Keratinocyte (primary cell): ENCODE data around the gene PLBD2. TPM values are rescaled to one million over a fixed set of nuclear protein-coding genes. Genes with fewer than 3 reads are reported as not detected.

Experiments used
- DNase-seq: peaks from one replicate; pipeline ENCODE4 v3.0.0-alpha.2; 2011; ENCODE audit warnings: low read depth, missing footprints, low spot score
- FAIRE-seq: peaks from 2 replicates; lab custom pipeline; 2011; peaks lifted over from hg19 to GRCh38; lab: Jason Lieb, UNC
- H2AFZ ChIP-seq: 2 replicates; pipeline ENCODE4 v1.6.0; 2012; ENCODE audit warnings: low read length, control low read depth, inconsistent platforms; ENCODE audit not compliant: control insufficient read depth
- H3K27ac ChIP-seq: 2 replicates; pipeline ENCODE4 v1.5.1; 2011; ENCODE audit warnings: low read length; ENCODE audit not compliant: control insufficient read depth, insufficient read depth
- H3K27me3 ChIP-seq: 3 replicates; pipeline ENCODE4 v1.6.0; 2011; ENCODE audit warnings: low read length; ENCODE audit not compliant: control insufficient read depth, insufficient read depth; ENCODE audit errors: extremely low read depth
- H3K36me3 ChIP-seq, 2 experiments: 2 replicates in 1 of 2; 3 replicates in 1 of 2; pipeline ENCODE4 v1.5.1; 2011; ENCODE audit warnings: low read length in 2 of 2, mild to moderate bottlenecking in 1 of 2; ENCODE audit not compliant: control insufficient read depth in 2 of 2, insufficient read depth in 2 of 2; ENCODE audit errors: extremely low read depth in 1 of 2
- H3K4me1 ChIP-seq: 3 replicates; pipeline ENCODE4 v1.5.1; 2011; ENCODE audit warnings: low read length; ENCODE audit not compliant: control insufficient read depth, insufficient read depth; ENCODE audit errors: extremely low read depth
- H3K4me2 ChIP-seq: 3 replicates; pipeline ENCODE4 v1.6.0; 2011; ENCODE audit warnings: low read depth, low read length; ENCODE audit not compliant: control insufficient read depth, insufficient read depth; ENCODE audit errors: extremely low read depth
- H3K4me3 ChIP-seq, 3 experiments: fragments of 200-600 bp in 1 of 3; sonication (generic) in 1 of 3; 2 replicates in 2 of 3; 3 replicates in 1 of 3; pipeline ENCODE4 v1.5.1; 2011 to 2016; ENCODE audit warnings: low read length in 3 of 3, mild to moderate bottlenecking in 3 of 3, control low read depth in 2 of 3, inconsistent platforms in 1 of 3, low read depth in 1 of 3, mixed read lengths in 1 of 3, mixed run types in 1 of 3, moderate library complexity in 1 of 3; ENCODE audit not compliant: control insufficient read depth in 2 of 3, insufficient read depth in 2 of 3; ENCODE audit errors: extremely low read depth in 1 of 3
- H3K79me2 ChIP-seq: 2 replicates; pipeline ENCODE4 v1.6.0; 2012; ENCODE audit warnings: low read length; ENCODE audit not compliant: control insufficient read depth, insufficient read depth
- H3K9ac ChIP-seq: 3 replicates; pipeline ENCODE4 v1.6.0; 2011; ENCODE audit warnings: low read length; ENCODE audit not compliant: control insufficient read depth, insufficient read depth; ENCODE audit errors: extremely low read depth
- H3K9me1 ChIP-seq: 3 replicates; pipeline ENCODE4 v1.6.0; 2011; ENCODE audit warnings: low read length; ENCODE audit not compliant: control insufficient read depth, insufficient read depth; ENCODE audit errors: extremely low read depth
- H3K9me3 ChIP-seq: 2 replicates; pipeline ENCODE4 v1.5.1; 2012; ENCODE audit warnings: low read depth, low read length; ENCODE audit not compliant: control insufficient read depth
- H4K20me1 ChIP-seq: 3 replicates; pipeline ENCODE4 v1.6.0; 2011; ENCODE audit warnings: low read length; ENCODE audit not compliant: control insufficient read depth, insufficient read depth; ENCODE audit errors: extremely low read depth
- CTCF ChIP-seq, 3 experiments: IDR thresholded peaks in 1 of 3; conservative IDR thresholded peaks in 1 of 3; optimal IDR thresholded peaks in 1 of 3; 2 replicates in 2 of 3; 3 replicates in 1 of 3; pipeline versions ENCODE3 to v1.5.1; 2011; ENCODE audit warnings: low read length in 3 of 3, mild to moderate bottlenecking in 3 of 3, moderate library complexity in 2 of 3, control low read depth in 1 of 3, inconsistent platforms in 1 of 3; ENCODE audit not compliant: insufficient read depth in 2 of 3; ENCODE audit errors: extremely low read depth in 1 of 3
- EZH2 ChIP-seq: IDR thresholded peaks from one replicate; pipeline ENCODE4 v1.6.1; 2012; ENCODE audit warnings: inconsistent platforms, mild to moderate bottlenecking, low read length, moderate library complexity
- dilution Hi-C: fragments of 300-500 bp; cut with MboI; formaldehyde crosslinking; loops from one replicate; pipeline ENCODE4 v1.7.0; 2020; ENCODE audit warnings: low sequenced_read_pairs; ENCODE audit not compliant: extremely low pct_ligation_motif_present
- polyA plus RNA-seq, 5 experiments: library from polyadenylated mRNA; depleted of rRNA in 3 of 5; stranded (reverse) in 3 of 5; stranded (forward) in 1 of 5; unstranded in 1 of 5; fragments of >200 nt; gene quantifications; 1 replicate in 1 of 5; 2 replicates in 3 of 5; 3 replicates in 1 of 5; pipeline versions ENCODE4 v1.2.1 to v1.2.3, GENCODE V29; 2011 to 2012; ENCODE audit warnings: missing spikeins in 2 of 5, low read depth in 1 of 5, low replicate concordance in 1 of 5

Gene PLBD2
- polyA plus RNA-seq, 1 donor (not counting 4 experiments of a cell fraction or from before 2014, with no cell fraction given) = 12.9 TPM

- dilution Hi-C loops = no loop called here
- H3K36me3 ChIP-seq = peaks cover 11 to 14% of the 10 kb centered on the region in 2 experiments
These were observed 15.6 kb downstream of the PLBD2 start for GRCh38 chr12:113373969-113374368.

DNA sequence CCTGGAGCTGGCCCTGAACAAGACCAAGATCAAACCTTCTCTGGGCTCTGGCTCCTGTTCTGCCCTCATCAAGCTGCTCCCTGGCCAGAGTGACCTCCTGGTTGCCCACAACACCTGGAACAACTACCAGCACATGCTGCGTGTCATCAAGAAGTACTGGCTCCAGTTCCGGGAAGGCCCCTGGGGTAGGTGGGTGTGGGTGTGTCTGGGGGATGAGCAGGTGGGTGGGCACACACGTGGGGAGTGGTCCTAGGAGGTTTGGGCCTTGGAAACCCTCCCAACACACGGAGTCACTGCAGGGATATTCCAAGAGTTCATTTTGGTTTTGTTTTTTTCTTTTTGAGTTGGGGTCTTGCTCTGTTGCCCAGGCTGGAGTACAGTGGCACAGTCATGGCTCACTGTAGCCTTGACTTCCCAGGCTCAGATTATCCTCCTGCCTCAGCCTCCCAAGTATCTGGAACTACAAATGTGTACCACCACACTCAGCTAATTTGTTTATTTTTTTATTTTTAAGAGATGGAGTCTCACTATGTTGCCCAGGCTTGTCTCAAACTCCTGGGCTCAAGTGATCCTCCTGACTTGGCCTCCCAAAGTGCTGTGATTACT is 16.5 kb downstream of the PLBD2 start:
- FAIRE-seq = no peak

More at GRCh38 chr12:113373969-113374368, 15.6 kb downstream of the PLBD2 start:
- Histone ChIP-seq H3K9ac (no peak overlapping the region), H3K27me3 (no peaks in the 10 kb centered on the region), H3K4me2 (no peak overlapping the region), H3K9me3 (no peaks in the 10 kb centered on the region), H4K20me1 (no peaks in the 10 kb centered on the region), H3K9me1 (no peaks in the 10 kb centered on the region), H2AFZ (no peak overlapping the region), H3K27ac (no peak overlapping the region), H3K4me3 (no peak overlapping the region), H3K4me1 (no peaks in the 10 kb centered on the region), H3K79me2 (no peaks in the 10 kb centered on the region)
- FAIRE-seq = no peak
- TF ChIP-seq CTCF (optimal IDR thresholded peaks at IDR 0.05 in 1 of 3, IDR thresholded peaks at IDR 0.05 in 1 of 3, conservative IDR thresholded peaks at IDR 0.05 in 1 of 3; ENCODE audit: extremely low read depth in 1 of 3, insufficient read depth in 2 of 3, low read length in 3 of 3) (no peak), EZH2 (no peak)
- no peak for DNase-seq

More for the DNA sequence above, 16.5 kb downstream of the PLBD2 start:
- Histone ChIP-seq H3K79me2 (no peaks in the 10 kb centered on the region), H3K4me3 (no peak overlapping the region), H3K4me2 (no peak overlapping the region), H3K9me3 (no peaks in the 10 kb centered on the region), H4K20me1 (no peaks in the 10 kb centered on the region), H3K4me1 (no peaks in the 10 kb centered on the region), H3K27me3 (no peaks in the 10 kb centered on the region), H3K27ac (no peak overlapping the region), H3K9ac (no peak overlapping the region), H3K36me3 (peaks cover 11 to 14% of the 10 kb centered on the region in 2 experiments), H3K9me1 (no peaks in the 10 kb centered on the region), H2AFZ (no peak overlapping the region)
- dilution Hi-C loops = no loop called here
- TF ChIP-seq CTCF (optimal IDR thresholded peaks at IDR 0.05 in 1 of 3, IDR thresholded peaks at IDR 0.05 in 1 of 3, conservative IDR thresholded peaks at IDR 0.05 in 1 of 3; ENCODE audit: extremely low read depth in 1 of 3, insufficient read depth in 2 of 3, low read length in 3 of 3) (no peak), EZH2 (no peak)
- no peak for DNase-seq
